PFSK-1 (cell line): Measurements from ENCODE around the gene CACNA1C.

ENCODE experiments used
- FOXP2 ChIP-seq: optimal IDR thresholded peaks from 2 replicates; pipeline ENCODE3; 2011; ENCODE audit warnings: borderline replicate concordance, control low read depth, inconsistent platforms; ENCODE audit not compliant: insufficient read depth; ENCODE audit errors: extremely low read length, extremely low read depth
- POLR2AphosphoS5 ChIP-seq: IDR thresholded peaks from 2 replicates; pipeline ENCODE4 v1.6.1; 2012; ENCODE audit warnings: low read depth, mild to moderate bottlenecking, control low read depth, low read length, moderate library complexity
- TF ChIP-seq, protein P1 (sequence below), 2 experiments: IDR thresholded peaks; 2 replicates each; pipeline versions ENCODE4 v1.6.1 to v1.8.0; 2011 to 2012; ENCODE audit warnings: low read depth in 2 of 2, low read length in 2 of 2, control low read depth in 1 of 2, inconsistent platforms in 1 of 2, mild to moderate bottlenecking in 1 of 2, moderate library complexity in 1 of 2; ENCODE audit not compliant: insufficient read depth in 1 of 2

DNA sequence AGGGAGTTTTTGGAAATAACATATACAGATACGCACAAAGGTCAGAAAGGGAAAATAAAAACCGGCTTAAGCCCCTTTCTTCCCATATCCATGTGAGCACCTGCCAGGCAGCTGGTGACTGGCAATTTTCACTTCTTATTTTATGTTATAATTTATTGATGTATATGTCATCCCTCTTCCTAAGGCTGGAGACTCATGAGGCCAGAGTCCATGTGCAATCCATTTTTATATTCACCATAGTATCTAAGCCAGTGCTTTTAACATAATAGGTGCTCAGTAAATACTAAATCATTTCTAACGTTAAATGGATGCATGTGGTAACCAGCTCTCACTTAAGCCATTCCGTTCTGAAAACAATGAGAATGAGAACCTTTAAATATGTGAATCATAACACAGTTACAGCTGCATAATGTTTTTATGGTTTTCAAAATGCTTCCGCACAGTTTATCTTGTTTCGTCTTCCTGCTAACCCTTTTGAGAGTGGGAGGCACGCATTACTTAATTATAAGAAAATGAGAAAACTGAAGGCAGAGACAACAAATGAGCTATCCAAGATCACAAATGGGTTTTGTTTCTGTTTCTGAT lies 178.3 kb downstream of the CACNA1C start:
- TF ChIP-seq POLR2AphosphoS5 = no peak
- TF ChIP-seq, protein P1, sequence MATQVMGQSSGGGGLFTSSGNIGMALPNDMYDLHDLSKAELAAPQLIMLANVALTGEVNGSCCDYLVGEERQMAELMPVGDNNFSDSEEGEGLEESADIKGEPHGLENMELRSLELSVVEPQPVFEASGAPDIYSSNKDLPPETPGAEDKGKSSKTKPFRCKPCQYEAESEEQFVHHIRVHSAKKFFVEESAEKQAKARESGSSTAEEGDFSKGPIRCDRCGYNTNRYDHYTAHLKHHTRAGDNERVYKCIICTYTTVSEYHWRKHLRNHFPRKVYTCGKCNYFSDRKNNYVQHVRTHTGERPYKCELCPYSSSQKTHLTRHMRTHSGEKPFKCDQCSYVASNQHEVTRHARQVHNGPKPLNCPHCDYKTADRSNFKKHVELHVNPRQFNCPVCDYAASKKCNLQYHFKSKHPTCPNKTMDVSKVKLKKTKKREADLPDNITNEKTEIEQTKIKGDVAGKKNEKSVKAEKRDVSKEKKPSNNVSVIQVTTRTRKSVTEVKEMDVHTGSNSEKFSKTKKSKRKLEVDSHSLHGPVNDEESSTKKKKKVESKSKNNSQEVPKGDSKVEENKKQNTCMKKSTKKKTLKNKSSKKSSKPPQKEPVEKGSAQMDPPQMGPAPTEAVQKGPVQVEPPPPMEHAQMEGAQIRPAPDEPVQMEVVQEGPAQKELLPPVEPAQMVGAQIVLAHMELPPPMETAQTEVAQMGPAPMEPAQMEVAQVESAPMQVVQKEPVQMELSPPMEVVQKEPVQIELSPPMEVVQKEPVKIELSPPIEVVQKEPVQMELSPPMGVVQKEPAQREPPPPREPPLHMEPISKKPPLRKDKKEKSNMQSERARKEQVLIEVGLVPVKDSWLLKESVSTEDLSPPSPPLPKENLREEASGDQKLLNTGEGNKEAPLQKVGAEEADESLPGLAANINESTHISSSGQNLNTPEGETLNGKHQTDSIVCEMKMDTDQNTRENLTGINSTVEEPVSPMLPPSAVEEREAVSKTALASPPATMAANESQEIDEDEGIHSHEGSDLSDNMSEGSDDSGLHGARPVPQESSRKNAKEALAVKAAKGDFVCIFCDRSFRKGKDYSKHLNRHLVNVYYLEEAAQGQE (IDR thresholded peaks at IDR 0.05; ENCODE audit: insufficient read depth in 1 of 2, low read depth in 2 of 2, low read length in 2 of 2) = no peak
- TF ChIP-seq FOXP2 = no peak
